Measurements from ENCODE around the gene ZNF662.

DNA sequence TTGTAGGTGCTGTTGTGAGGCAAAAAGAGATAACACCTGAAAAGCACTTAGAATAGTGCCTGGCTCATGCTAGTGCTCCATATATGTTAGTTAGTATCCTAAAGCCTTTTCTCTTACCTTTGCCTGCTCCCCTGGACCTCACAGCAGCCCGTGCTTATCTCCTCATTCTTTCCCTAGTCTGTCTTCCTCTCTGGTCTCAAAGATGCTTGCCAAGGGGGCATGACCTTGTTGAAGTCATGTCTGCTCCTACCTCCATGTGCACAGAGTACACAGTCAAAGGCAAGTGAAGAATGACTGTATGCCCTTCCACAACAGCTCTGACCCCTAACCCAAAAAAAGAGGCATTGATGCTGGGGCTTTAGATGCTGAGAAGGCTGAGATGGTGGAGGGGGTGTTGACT lies 29.5 kb upstream of the ZNF662 start:
- no peak for TF ChIP-seq KAT7 (CRISPR knock-in tag; IDR thresholded peaks at IDR 0.05; ENCODE audit: borderline replicate concordance)
- TF ChIP-seq CBFB (CRISPR knock-in tag; IDR thresholded peaks at IDR 0.05): no peak
- TF ChIP-seq JARID2 (CRISPR knock-in tag; IDR thresholded peaks at IDR 0.05; ENCODE audit: insufficient replicate concordance): no peak
- TF ChIP-seq ESRRA (CRISPR knock-in tag; IDR thresholded peaks at IDR 0.05; ENCODE audit: low read depth): no peak
- TF ChIP-seq, protein P1, sequence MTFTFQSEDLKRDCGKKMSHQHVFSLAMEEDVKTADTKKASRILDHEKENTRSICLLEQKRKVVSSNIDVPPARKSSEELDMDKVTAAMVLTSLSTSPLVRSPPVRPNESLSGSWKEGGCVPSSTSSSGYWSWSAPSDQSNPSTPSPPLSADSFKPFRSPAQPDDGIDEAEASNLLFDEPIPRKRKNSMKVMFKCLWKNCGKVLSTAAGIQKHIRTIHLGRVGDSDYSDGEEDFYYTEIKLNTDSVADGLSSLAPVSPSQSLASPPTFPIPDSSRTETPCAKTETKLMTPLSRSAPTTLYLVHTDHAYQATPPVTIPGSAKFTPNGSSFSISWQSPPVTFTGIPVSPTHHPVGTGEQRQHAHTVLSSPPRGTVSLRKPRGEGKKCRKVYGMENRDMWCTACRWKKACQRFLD (CRISPR knock-in tag; IDR thresholded peaks at IDR 0.05; ENCODE audit: borderline replicate concordance): no peak
- no peak for TF ChIP-seq RFX5 (IDR thresholded peaks at IDR 0.05; ENCODE audit: low read depth, low read length)
- TF ChIP-seq ZNF138 (CRISPR knock-in tag; IDR thresholded peaks at IDR 0.05; ENCODE audit: low read depth): no peak
- TF ChIP-seq, protein P2, sequence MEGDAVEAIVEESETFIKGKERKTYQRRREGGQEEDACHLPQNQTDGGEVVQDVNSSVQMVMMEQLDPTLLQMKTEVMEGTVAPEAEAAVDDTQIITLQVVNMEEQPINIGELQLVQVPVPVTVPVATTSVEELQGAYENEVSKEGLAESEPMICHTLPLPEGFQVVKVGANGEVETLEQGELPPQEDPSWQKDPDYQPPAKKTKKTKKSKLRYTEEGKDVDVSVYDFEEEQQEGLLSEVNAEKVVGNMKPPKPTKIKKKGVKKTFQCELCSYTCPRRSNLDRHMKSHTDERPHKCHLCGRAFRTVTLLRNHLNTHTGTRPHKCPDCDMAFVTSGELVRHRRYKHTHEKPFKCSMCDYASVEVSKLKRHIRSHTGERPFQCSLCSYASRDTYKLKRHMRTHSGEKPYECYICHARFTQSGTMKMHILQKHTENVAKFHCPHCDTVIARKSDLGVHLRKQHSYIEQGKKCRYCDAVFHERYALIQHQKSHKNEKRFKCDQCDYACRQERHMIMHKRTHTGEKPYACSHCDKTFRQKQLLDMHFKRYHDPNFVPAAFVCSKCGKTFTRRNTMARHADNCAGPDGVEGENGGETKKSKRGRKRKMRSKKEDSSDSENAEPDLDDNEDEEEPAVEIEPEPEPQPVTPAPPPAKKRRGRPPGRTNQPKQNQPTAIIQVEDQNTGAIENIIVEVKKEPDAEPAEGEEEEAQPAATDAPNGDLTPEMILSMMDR (CRISPR knock-in tag; IDR thresholded peaks at IDR 0.05): no peak
- TF ChIP-seq ZKSCAN1 (IDR thresholded peaks at IDR 0.05; ENCODE audit: low read length): no peak
- TF ChIP-seq, protein P3, sequence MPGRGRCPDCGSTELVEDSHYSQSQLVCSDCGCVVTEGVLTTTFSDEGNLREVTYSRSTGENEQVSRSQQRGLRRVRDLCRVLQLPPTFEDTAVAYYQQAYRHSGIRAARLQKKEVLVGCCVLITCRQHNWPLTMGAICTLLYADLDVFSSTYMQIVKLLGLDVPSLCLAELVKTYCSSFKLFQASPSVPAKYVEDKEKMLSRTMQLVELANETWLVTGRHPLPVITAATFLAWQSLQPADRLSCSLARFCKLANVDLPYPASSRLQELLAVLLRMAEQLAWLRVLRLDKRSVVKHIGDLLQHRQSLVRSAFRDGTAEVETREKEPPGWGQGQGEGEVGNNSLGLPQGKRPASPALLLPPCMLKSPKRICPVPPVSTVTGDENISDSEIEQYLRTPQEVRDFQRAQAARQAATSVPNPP (CRISPR knock-in tag; IDR thresholded peaks at IDR 0.05): no peak
